ENCODE measurements around the gene TVP23B.

DNA sequence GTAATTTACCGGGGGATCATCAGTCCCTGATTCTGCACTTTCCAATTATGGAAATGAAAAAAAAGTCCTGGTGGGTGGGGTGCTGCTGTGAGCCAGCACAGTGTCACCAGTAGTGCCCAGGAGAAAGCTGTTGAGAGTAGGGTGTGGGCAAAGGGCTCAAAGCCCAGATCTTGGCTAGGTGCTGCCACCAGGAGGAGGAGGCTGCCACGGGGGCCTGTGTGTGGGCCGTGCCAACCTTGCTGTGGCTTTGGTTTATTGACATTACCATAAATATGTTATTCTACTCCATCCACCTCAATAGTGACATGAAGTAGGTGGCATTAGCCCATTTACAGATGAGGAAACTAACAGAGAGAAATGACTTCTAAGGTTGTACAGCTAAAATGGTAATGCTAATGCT is 70.2 kb downstream of the TVP23B start:
- TF ChIP-seq, protein P1, sequence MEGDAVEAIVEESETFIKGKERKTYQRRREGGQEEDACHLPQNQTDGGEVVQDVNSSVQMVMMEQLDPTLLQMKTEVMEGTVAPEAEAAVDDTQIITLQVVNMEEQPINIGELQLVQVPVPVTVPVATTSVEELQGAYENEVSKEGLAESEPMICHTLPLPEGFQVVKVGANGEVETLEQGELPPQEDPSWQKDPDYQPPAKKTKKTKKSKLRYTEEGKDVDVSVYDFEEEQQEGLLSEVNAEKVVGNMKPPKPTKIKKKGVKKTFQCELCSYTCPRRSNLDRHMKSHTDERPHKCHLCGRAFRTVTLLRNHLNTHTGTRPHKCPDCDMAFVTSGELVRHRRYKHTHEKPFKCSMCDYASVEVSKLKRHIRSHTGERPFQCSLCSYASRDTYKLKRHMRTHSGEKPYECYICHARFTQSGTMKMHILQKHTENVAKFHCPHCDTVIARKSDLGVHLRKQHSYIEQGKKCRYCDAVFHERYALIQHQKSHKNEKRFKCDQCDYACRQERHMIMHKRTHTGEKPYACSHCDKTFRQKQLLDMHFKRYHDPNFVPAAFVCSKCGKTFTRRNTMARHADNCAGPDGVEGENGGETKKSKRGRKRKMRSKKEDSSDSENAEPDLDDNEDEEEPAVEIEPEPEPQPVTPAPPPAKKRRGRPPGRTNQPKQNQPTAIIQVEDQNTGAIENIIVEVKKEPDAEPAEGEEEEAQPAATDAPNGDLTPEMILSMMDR (IDR thresholded peaks at IDR 0.05): no peak
- TF ChIP-seq POLR2A (IDR thresholded peaks at IDR 0.05): no peak
